Stimulated activated CD4-positive, alpha-beta T cell treated with anti-CD3 and anti-CD28 coated beads, Interleukin-2, amount 100 ng/mL, for 48 hours (primary cell): ENCODE results near the gene CD8B.
"Not testable (repeated sequence)": the region's sequence is repeated elsewhere in the genome, so short reads cannot be mapped to it uniquely, and the experiment has no call there.

Experiments used
- DNase-seq, 2 donors: peaks; one replicate each; pipeline ENCODE4 v3.0.0-alpha.2; 2020

Gene CD8B

DNA sequence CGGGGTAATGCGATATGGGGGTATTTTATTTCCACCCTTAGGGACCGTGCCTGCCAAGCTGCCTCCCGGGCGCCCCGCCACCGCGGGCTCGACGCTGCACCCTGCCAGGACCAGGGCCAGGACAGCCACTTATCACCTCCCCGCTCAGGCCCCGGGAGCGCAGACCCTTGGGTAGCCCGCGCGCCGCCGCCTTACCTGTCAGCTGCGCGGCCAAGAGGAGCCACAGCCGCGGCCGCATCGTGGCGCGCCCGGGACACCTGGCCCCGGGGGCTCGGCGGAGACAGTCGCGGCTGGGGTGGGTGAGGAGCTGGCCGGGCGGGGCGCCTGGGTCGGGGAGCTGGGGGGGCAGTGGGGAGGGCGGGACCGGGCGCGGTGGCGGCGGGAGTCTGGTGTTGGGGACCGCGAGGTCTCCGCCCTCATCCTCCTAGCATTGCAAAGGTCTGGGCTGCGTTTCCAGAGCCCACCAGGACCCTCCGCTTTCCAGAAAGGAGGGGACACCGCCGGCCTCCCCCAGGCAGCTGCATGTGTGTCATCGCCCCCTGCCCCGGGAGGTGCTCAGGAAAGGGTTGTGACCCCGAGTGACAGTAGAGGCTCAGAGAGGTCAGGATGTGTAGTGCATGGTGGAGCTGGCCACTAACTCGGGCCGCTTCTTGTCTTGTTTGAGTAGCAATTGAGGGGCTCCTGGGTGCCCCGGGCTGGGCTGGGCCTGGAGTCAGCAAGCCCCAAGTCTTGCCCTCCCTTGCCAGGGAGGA, at the start of gene CD8B:
CD8B (minus strand) TSS at position 259 of the 752 bp plus-strand sequence; CDS start at position 238, 21 bp downstream.
- not testable (repeated sequence) for DNase-seq

DNA sequence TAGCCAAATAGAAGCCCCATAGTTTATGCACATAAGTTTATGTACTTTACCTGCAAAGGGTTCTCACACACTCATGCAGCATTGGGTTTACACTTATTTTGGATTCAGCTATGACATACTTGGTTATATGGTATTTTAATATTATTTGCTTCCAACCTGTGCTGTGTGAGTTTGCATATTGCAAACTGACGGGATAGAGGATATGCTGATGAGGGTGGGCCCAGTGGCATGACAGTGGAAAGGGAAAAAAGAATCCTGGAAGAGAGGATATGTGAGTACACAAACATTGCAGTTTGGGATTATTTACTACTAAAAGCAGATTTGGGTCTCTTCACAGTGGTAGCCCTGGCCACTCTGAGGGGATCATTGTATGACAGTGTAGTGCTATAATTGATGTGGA, 44.2 kb upstream of the CD8B start:
- DNase-seq = not testable (repeated sequence)

GRCh38 chr2:86900687-86901086, 39.0 kb upstream of the CD8B start:
- DNase-seq = not testable (repeated sequence)

- not testable (repeated sequence) for DNase-seq
These were observed 24.3 kb upstream of the CD8B start for GRCh38 chr2:86886026-86886425.

DNA sequence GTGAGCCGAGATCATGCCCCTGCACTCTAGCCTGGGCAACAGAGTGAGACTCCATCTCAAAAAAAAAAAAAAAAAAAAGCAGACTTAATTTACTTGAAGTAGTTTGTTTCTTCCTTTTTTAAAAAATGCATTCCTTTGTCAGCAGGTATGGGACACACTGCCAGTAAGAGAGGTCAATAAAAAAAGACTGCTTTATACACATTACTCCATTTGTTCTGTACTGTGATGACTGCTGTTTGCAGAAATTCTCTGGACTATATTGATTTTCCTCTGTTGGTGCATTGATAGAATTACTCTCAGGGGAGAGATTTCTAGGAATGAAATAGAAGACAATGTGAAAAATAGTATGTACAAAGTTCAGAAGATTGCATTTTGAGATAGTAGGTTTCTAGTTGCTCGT, 21.2 kb upstream of the CD8B start:
- not testable (repeated sequence) for DNase-seq

DNA sequence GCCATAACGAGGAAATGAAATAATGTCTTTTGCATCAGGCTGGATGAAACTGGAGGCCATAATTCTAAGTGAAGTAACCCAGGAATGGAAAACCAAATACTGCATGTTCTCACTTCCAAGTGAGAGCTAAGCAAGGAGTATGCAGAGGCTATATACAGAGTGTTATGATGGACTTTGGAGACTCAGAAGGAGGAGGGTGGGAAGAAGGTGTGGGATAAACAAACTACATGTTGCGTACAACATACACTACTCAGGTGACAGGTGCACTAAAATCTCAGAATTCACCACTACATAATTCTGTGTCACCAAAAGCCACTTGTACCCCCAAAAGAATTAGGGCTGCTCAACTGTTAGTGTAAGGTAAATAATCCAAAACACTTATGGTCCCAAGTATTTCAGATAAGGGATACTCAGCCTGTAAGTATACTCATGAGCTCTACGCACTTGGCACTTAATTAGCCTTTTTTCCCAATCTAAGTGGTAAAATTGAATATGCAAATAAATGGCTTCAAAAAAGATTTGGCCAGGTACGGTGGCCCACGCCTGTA, 20.5 kb upstream of the CD8B start:
- DNase-seq = not testable (repeated sequence)

DNA sequence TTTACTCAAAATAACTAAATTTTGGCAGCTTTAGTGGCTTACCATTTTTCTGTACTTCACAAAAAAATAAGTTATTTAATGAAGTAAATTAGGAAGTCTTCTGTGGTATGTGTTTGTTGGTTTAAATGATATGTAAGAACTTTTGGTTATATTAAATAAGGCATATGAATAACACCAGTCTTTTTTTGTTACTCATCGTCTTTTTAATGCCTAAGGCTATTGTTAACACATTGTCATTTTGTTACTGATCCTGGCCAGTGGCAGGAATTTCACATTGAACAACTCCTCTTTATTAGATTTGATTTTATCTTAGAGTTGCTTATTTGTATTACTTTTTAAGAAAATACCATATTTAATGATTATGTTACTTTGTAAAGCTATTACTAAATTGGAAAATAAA, 17.3 kb upstream of the CD8B start:
- not testable (repeated sequence) for DNase-seq

DNA sequence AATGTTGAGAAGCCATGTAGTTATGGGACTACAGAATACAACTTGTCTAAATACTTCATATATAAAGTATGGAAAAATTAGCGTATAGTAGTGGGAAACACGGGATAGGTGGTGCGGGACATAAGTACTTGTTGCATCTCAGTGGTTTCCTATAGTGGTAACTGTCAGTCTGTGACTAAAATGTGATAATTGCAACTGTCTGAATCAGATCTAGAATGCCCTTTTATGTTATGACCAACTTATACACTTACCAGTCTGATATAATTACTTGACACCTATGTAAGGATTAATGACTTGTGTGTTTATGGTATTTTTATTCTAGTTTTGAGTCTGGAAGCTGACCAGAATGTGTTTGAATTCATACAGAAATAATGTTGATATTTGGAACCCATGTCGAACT, 9.3 kb upstream of the CD8B start:
- DNase-seq = not testable (repeated sequence)

GRCh38 chr2:86868895-86869468, 7.3 kb upstream of the CD8B start:
- DNase-seq = not testable (repeated sequence)

DNA sequence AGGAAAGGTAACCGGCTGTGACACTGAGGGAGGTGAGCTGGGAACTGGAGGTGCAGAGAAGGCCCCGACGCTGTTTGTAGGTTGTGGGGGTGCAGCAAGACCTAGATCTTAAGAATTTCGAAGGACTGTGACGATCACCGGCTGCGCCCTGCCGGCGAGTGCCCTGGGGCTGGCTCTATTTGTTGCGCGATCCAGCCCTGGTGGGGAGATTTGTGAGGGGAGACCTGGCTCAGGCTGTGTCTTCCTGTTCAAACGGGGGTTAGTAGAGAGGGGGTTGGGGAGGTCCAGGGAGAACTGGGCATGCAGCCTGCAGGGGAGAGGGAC, 656 bp upstream of the CD8B start:
- not testable (repeated sequence) for DNase-seq

DNA sequence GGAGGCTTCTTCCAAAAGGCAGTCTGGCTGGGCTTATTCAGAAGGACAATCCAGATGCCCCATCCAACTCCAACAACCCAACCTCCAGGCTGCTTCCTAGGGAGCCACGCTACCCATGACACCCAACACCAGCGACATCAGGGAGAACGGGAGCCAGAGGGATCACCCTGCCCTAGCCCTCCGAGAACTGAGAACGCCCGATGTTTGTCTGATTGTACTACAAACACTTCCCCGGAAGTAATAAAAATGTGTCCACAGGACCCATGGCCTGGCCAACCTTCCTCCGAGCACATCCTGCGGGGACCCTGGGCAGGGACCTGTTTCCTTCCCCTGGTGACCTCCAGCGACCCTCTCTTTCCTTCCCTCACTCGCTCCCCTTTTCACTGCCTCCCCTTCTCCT, 511 bp downstream of the CD8B start:
- DNase-seq = not testable (repeated sequence)

DNA sequence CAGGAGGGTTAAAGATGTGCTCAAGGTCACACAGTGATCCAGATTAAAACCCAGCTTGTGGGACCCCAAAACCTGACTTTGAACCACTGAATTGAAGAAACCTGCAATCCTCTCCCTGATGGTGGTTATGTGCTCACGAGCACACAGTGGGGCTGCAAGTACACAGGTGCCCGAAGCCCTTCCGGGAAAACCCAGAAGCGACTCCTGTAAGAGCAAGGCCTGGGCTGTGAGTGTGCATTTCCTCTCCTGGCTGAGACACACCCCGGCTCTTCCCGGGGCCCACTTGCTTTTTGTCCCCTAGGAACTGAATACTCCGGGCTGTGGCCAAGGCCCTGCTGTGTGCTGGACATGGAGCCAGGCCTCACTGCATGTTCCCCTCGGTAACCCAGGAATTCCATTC, 1.1 kb downstream of the CD8B start:
- DNase-seq = not testable (repeated sequence)

- DNase-seq = not testable (repeated sequence)
These were observed 4.0 kb downstream of the CD8B start for GRCh38 chr2:86857688-86858087.

GRCh38 chr2:86856498-86856897, 5.2 kb downstream of the CD8B start:
- DNase-seq = not testable (repeated sequence)

DNA sequence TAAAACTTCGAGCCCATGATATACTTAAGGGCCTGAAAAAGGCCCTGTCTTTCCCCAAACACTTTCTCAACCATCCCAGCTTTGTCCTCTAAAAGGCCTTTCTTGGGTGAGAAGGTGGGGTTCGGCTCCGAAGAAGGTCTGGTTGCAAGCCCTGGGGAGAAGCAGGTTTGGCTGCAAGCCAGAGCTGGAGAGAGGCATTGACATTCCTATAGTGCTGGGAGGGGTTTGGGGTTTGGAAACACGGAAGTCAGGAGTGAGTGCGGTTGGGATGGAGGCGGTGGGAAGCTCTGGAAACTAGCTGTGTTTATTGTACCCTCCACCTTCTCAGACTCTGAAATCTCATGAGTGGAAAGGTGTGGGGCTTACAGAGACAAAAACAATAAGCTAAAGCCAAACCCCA, 5.7 kb downstream of the CD8B start:
- DNase-seq = not testable (repeated sequence)

- not testable (repeated sequence) for DNase-seq
These were observed 10.1 kb downstream of the CD8B start for GRCh38 chr2:86851581-86851980.

- not testable (repeated sequence) for DNase-seq
These were observed 19.0 kb downstream of the CD8B start for GRCh38 chr2:86842607-86843234.

- not testable (repeated sequence) for DNase-seq
These were observed 20.4 kb downstream of the CD8B start for GRCh38 chr2:86841330-86841729.

GRCh38 chr2:86839871-86840548, 21.7 kb downstream of the CD8B start:
- not testable (repeated sequence) for DNase-seq

- not testable (repeated sequence) for DNase-seq
These were observed 22.2 kb downstream of the CD8B start for GRCh38 chr2:86839455-86839854.

DNA sequence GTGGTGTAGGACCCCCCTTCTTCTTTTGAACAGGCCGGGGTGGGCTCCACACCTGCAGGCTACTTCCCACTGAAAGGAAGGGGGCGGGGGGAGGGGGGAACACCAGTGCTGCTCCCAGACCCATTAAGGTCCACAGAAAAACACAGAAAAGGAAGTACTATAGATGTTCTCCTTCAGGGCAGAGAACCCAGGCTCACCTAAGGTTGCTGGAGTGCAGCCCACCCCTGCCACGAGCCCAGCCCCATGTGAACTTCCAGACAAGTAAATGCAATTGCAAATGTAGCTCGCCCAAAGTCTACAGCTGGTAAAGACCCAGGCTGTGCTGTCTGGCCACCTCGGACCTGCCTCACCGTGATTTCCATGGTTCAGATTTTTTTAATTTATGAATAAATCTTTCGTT, 24.0 kb downstream of the CD8B start:
- not testable (repeated sequence) for DNase-seq

DNA sequence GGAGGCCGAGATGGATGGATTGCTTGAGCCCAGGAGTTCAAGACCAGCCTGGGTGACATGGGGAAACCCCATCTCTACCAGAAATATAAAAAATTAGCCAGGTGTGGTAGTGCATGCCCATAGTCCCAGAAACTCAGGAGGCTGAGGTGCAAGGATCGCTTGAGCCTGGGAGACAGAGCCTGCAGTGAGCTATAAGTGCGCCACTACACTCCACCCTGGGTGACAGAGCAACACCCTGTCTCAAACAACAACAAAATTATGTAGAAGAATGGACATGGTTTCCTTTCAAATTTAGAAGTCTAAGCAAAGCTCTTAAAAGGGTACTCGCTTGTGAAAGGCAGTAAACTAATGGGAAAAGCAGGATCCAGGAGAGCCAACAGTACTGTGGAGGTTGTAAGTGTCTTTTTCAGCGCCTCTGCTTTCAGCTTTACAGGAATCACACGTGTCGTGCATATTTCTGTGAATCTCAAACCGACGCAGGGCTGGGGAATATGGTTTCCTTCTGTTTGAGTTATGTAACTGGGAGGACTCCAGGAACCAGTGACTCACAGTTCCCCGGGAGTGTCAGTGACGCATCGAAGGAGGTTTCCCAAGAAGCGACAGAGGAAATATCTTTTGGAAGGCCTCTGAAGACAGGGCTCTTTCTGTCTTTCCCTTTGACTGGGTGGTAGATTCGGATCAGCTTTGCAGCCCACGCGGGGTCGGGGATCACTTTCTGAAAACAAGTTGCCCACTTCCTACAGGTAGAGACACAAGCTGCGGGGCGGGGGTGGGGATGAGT, 24.6 kb downstream of the CD8B start:
- peak; percentile 30 to 42 for DNase-seq
